HepG2 (cell line): ENCODE measurements around the gene CCDC18. TPM values are rescaled to one million over a fixed set of nuclear protein-coding genes. Genes with fewer than 3 reads are reported as not detected.

ENCODE experiments used
- ATAC-seq: fragments of 200-7000 bp; cut with Tn5 transposase; 3 replicates; pipeline ENCODE4 v1.9.1; 2020; ENCODE audit warnings: mild to moderate bottlenecking, moderate library complexity
- BruUV-seq: library from RNA; stranded (reverse); fragments of 400-500 nt; replicated peaks from 2 replicates; lab custom pipeline; 2021; lab: Mats Ljungman, UMichigan
- CTCF ChIA-PET: fragments of 300-600 bp; formaldehyde crosslinking; extraction: SDS; loops from one replicate; lab custom pipeline; 2021; ENCODE audit warnings: low total read pairs, inconsistent platforms, low intra/inter-chr PET ratio; lab: Yijun Ruan, JAX
- POLR2A ChIA-PET: fragments of 350-600 bp; sonication (Branson Sonifier 250); formaldehyde crosslinking; loops from one replicate; lab custom pipeline; 2020; ENCODE audit warnings: antibody characterized with exemption, inconsistent platforms; lab: Yijun Ruan, JAX
- DNase-seq: peaks from one replicate; pipeline ENCODE4 v3.0.0-alpha.2; 2015; ENCODE audit warnings: low spot score
- FAIRE-seq: peaks from 3 replicates; lab custom pipeline; 2011; peaks lifted over from hg19 to GRCh38; lab: Jason Lieb, UNC
- H2AFZ ChIP-seq: one replicate; pipeline ENCODE4 v1.6.1; 2011; ENCODE audit warnings: low read length, inconsistent platforms
- H3K27ac ChIP-seq: fragments of 300-600 bp; 3 replicates; pipeline ENCODE4 v1.8.0; 2011; ENCODE audit warnings: mixed run types, mild to moderate bottlenecking, mixed read lengths, low read length, inconsistent platforms; ENCODE audit not compliant: insufficient read depth; ENCODE audit errors: extremely low read length
- H3K27me3 ChIP-seq, 2 experiments: fragments of 200-600 bp in 1 of 2; 2 replicates in 1 of 2; 3 replicates in 1 of 2; pipeline versions ENCODE4 v1.6.0 to v1.8.0; 2011; ENCODE audit warnings: low read length in 2 of 2, mild to moderate bottlenecking in 2 of 2, moderate library complexity in 2 of 2, inconsistent platforms in 1 of 2; ENCODE audit not compliant: insufficient read depth in 2 of 2, control insufficient read depth in 1 of 2
- H3K36me3 ChIP-seq, 2 experiments: fragments of 200-600 bp in 1 of 2; replicated peaks in 1 of 2; 2 replicates in 1 of 2; 3 replicates in 1 of 2; pipeline versions ENCODE4 v1.5.1 to v1.8.0; 2011; ENCODE audit warnings: low read length in 2 of 2, inconsistent platforms in 1 of 2; ENCODE audit not compliant: insufficient read depth in 2 of 2, control insufficient read depth in 1 of 2
- H3K4me1 ChIP-seq: 2 replicates; pipeline ENCODE4 v1.5.1; 2012; ENCODE audit warnings: low read length, inconsistent platforms; ENCODE audit not compliant: insufficient read depth
- H3K4me2 ChIP-seq: 2 replicates; pipeline ENCODE4 v1.6.0; 2011; ENCODE audit warnings: low read depth, low read length, inconsistent platforms
- H3K4me3 ChIP-seq, 3 experiments: fragments of 200-600 bp in 1 of 3; sonication (generic), shearing (Covaris generic) in 1 of 3; replicated peaks in 1 of 3; 2 replicates each; pipeline ENCODE4 v1.5.1; 2011 to 2016; ENCODE audit warnings: low read length in 3 of 3, inconsistent platforms in 2 of 3, low read depth in 2 of 3, mild to moderate bottlenecking in 2 of 3, control low read depth in 1 of 3, mixed read lengths in 1 of 3; ENCODE audit not compliant: insufficient read depth in 1 of 3
- H3K79me2 ChIP-seq: one replicate; pipeline ENCODE4 v1.6.1; 2011; ENCODE audit warnings: low read length, inconsistent platforms; ENCODE audit not compliant: insufficient read depth
- H3K9ac ChIP-seq: 2 replicates; pipeline ENCODE4 v1.6.0; 2011; ENCODE audit warnings: mild to moderate bottlenecking, low read depth, low read length, inconsistent platforms; ENCODE audit not compliant: insufficient read depth
- H3K9me3 ChIP-seq: 2 replicates; pipeline ENCODE4 v1.5.1; 2012; ENCODE audit warnings: mild to moderate bottlenecking, low read length
- H4K20me1 ChIP-seq: 2 replicates; pipeline ENCODE4 v1.6.0; 2011; ENCODE audit warnings: inconsistent platforms, mild to moderate bottlenecking, low read length, moderate library complexity; ENCODE audit not compliant: insufficient read depth
- ATF7 ChIP-seq, 2 experiments: fragments of 450-650 bp in 1 of 2; sonication (generic) in 1 of 2; formaldehyde crosslinking in 1 of 2; IDR thresholded peaks; 2 replicates each; pipeline versions ENCODE4 v1.4.0 to v1.6.1; 2016 to 2020; ENCODE audit warnings: antibody characterized with exemption in 1 of 2, mild to moderate bottlenecking in 1 of 2, missing genetic modification reagents in 1 of 2
- ELK4 ChIP-seq: sonication (generic); formaldehyde crosslinking; IDR thresholded peaks from 2 replicates; pipeline ENCODE4 v1.9.0; 2021; ENCODE audit warnings: missing genetic modification reagents, borderline replicate concordance
- HBP1 ChIP-seq: IDR thresholded peaks from 2 replicates; pipeline ENCODE4 v1.6.1; 2016; ENCODE audit warnings: low read depth, control low read depth
- LBX2 ChIP-seq: sonication (generic); formaldehyde crosslinking; IDR thresholded peaks from 2 replicates; pipeline ENCODE4 v1.5.0; 2020; ENCODE audit warnings: missing genetic modification reagents, mild to moderate bottlenecking, borderline replicate concordance
- PRDM4 ChIP-seq: sonication (generic); formaldehyde crosslinking; IDR thresholded peaks from 2 replicates; pipeline ENCODE4 v1.9.0; 2021; ENCODE audit warnings: missing genetic modification reagents, borderline replicate concordance
- RELA ChIP-seq: sonication (generic); formaldehyde crosslinking; IDR thresholded peaks from 2 replicates; pipeline ENCODE4 v1.4.0; 2020; ENCODE audit warnings: missing genetic modification reagents
- SIN3B ChIP-seq: fragments of 150-350 bp; IDR thresholded peaks from 2 replicates; pipeline ENCODE4 v1.6.1; 2014; ENCODE audit warnings: low read length
- TRIM22 ChIP-seq: fragments of 450-650 bp; IDR thresholded peaks from 2 replicates; pipeline ENCODE4 v1.6.1; 2017
- ZFP36 ChIP-seq: fragments of 150-350 bp; IDR thresholded peaks from 2 replicates; pipeline ENCODE4 v1.6.1; 2018; ENCODE audit warnings: borderline replicate concordance, low read length, low read depth; ENCODE audit not compliant: partially characterized antibody
- WGBS: methylation state at CpG from one replicate; pipeline ENCODE4 v1.1.6; 2017; ENCODE audit warnings: low lambda C conversion rate; 5-methylcytosine and 5-hydroxymethylcytosine counted together
- in situ Hi-C: cut with HindIII; loops from 2 replicates; pipeline ENCODE4 v1.10.0; 2017; ENCODE audit warnings: low pct_unique_long_range_greater_than_20kb; ENCODE audit not compliant: extremely low pct_ligation_motif_present
- intact Hi-C: fragments of 100-400 bp; cut with micrococcal nuclease; formaldehyde crosslinking; loops from one replicate; pipeline ENCODE4 v1.10.0; 2022; ENCODE audit not compliant: unreplicated experiment
- polyA plus RNA-seq, 8 experiments: library from polyadenylated mRNA; depleted of rRNA in 3 of 8; stranded (reverse) in 7 of 8; unstranded in 1 of 8; fragments of >200 nt; fragmentation: Illumina TruSeq in 4 of 8; extraction: Trizol in 4 of 8; gene quantifications; 2 replicates each; pipeline versions ENCODE4 v1.2.1 to v1.2.3, GENCODE V29; 2011 to 2016; ENCODE audit warnings: low read depth in 4 of 8, missing spikeins in 1 of 8, mixed read lengths in 1 of 8; ENCODE audit not compliant: insufficient read depth in 1 of 8
- total RNA-seq, 5 experiments: library from RNA; depleted of rRNA; stranded (reverse); fragments of >200 nt; fragmentation: Illumina TruSeq; extraction: Trizol; gene quantifications; 2 replicates each; pipeline ENCODE4 v1.2.3, GENCODE V29; 2016; ENCODE audit warnings: low read depth in 1 of 5

Gene CCDC18
- total and polyA plus RNA-seq, 2 of the 13 experiments (the other 11 are each of a cell fraction or from before 2014, with no cell fraction given): 1.9 to 18.4 TPM

- no peaks in the 10 kb centered on the region for H3K79me2 ChIP-seq
- in situ Hi-C loops: no loop called here
- DNase-seq (no peak), FAIRE-seq (no peak), ATAC-seq (no peak)
- no peaks in the 10 kb centered on the region for H3K27me3 ChIP-seq
- H3K4me2 ChIP-seq: no peak overlapping the region
- POLR2A ChIA-PET: no interaction called here
- intact Hi-C loops: no loop called here
- CTCF ChIA-PET: no interaction called here
- H3K4me3 ChIP-seq: no peak overlapping the region
- no TSS peak for BruUV-seq
- no peak overlapping the region for H2AFZ ChIP-seq
- H3K9ac ChIP-seq: no peak overlapping the region
- no peaks in the 10 kb centered on the region for H3K4me1 ChIP-seq
- no peaks in the 10 kb centered on the region for H4K20me1 ChIP-seq
- H3K36me3 ChIP-seq: no peaks in the 10 kb centered on the region; a peak in 1 of 5 replicates
- 91% methylated on average over 2 of the region's 3 CpGs for WGBS
- no peak overlapping the region for H3K27ac ChIP-seq
- TF ChIP-seq SIN3B: no peak
- TF ChIP-seq ELK4 (CRISPR knock-in tag): no peak
- TF ChIP-seq LBX2 (CRISPR knock-in tag): no peak
- no peak for TF ChIP-seq TRIM22
- TF ChIP-seq RELA: no peak
- TF ChIP-seq HBP1: no peak
- TF ChIP-seq ZFP36: no peak
- TF ChIP-seq ATF7 (IDR thresholded peaks at IDR 0.05): no peak
- TF ChIP-seq ATF7 (CRISPR knock-in tag; IDR thresholded peaks at IDR 0.05): no peak
- no peak for TF ChIP-seq PRDM4 (CRISPR knock-in tag)
- H3K9me3 ChIP-seq: no peaks in the 10 kb centered on the region
These were observed 73.0 kb downstream of the CCDC18 start for GRCh38 chr1:93253516-93253915.
